ENCODE data around the gene TCFL5.

DNA sequence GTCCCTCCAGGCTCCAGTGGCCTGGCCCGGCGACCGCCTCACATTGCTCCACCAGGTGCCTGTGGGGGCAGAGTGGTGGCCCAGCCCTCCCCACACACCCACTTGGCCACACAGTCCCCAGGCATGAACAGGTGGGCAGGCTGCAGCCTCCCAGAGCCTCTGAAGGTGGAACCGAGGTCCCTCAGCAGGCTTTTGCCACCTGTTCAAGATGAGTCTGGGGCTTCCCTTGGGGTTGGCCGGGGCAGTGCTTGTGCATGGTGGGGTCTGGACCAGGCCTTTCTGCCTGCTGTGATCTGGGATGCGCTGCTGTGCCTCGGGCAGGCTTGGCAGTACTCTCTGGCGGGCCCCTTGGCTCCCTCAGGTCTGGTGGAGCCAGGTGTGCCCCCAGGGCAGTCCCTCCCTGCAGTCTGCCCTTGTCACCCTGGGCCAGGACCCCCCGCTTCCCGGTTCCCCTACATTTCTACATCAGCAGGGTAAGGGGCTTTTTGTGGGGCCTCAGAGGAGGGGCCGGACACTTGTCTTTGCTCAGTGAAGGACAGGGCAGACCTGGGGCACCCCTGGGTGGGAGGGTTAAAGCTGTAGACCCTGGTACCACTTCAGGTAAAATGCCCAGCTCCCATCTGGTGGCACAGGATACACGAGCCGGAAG, 47.4 kb downstream of the TCFL5 start:
- TF ChIP-seq, protein P1, sequence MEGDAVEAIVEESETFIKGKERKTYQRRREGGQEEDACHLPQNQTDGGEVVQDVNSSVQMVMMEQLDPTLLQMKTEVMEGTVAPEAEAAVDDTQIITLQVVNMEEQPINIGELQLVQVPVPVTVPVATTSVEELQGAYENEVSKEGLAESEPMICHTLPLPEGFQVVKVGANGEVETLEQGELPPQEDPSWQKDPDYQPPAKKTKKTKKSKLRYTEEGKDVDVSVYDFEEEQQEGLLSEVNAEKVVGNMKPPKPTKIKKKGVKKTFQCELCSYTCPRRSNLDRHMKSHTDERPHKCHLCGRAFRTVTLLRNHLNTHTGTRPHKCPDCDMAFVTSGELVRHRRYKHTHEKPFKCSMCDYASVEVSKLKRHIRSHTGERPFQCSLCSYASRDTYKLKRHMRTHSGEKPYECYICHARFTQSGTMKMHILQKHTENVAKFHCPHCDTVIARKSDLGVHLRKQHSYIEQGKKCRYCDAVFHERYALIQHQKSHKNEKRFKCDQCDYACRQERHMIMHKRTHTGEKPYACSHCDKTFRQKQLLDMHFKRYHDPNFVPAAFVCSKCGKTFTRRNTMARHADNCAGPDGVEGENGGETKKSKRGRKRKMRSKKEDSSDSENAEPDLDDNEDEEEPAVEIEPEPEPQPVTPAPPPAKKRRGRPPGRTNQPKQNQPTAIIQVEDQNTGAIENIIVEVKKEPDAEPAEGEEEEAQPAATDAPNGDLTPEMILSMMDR (conservative IDR thresholded peaks at IDR 0.05), result no peak
- TF ChIP-seq EZH2 (IDR thresholded peaks at IDR 0.05; ENCODE audit: low read depth), result no peak
